GM18526 (cell line): ENCODE results near the gene TIE1.
A peak's percentile ranks its signal among the peaks of the same experiment; 100 is the strongest.

Source experiments
- POLR2A ChIP-seq: IDR thresholded peaks from 3 replicates; pipeline ENCODE4 v1.6.1; 2011; ENCODE audit not compliant: insufficient read length; ENCODE audit errors: extremely low read depth

The TIE1 gene

DNA sequence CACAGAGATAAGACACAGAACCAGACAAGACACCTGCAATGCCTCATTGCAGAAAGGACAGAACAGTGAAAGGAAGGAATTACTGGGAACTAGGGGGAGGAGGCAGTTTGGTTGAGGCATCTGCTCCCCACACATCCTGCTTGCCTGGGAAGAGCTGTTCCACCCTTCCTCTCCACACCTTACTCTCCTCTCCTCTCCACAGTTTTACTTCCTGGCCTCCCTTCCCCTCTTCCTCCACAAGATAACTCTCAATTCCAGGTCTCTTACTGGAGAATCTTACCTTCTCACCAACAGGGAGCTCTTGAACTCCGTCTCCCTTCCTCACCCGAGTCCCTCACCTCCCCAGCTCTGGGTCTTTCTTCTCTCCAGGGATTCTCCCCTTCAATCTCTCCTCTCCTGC lies 64.9 kb downstream of the TIE1 start:
- TF ChIP-seq POLR2A, result no peak

DNA sequence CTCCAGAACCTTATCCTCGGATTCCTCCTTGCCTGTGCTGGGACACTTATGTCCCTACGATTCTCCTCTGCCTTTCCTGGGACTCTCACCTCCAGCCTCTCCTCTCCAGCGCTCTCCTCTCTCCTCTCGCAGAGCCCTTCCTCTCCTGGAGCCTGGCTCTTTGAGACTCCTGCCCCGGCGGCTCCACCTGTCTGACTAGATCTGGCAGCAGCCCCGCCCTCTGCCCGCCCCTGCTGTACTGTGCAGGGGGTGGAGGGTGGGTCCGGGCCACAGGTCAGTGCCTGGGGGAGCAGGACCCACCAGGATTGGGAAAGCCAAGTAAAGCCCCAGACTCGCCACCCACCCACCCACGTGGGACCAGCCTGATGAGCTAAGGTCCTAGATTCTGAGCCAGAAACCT lies 65.4 kb downstream of the TIE1 start:
- no peak for TF ChIP-seq POLR2A

DNA sequence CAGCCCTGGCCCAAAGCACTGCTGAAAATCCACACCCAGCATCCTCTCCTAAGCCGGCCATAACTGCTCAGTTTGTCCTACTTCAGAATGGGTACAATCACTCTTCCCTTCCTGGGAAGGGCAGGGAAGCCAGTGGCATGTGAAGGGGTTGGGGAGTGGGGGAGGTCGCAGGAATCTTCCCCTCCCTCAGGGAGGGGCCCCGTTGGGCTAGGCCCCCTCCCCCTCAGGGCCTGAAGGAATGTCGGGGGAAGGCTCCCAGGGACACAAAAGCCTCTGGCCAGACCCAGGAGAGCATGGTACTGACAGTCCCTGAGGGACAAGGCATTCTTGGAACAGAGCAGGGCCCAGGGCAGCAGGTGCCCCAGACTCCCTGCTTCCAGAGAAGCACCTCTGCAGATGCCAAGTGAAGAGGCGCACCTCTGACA lies 65.8 kb downstream of the TIE1 start:
- TF ChIP-seq POLR2A, result no peak

DNA sequence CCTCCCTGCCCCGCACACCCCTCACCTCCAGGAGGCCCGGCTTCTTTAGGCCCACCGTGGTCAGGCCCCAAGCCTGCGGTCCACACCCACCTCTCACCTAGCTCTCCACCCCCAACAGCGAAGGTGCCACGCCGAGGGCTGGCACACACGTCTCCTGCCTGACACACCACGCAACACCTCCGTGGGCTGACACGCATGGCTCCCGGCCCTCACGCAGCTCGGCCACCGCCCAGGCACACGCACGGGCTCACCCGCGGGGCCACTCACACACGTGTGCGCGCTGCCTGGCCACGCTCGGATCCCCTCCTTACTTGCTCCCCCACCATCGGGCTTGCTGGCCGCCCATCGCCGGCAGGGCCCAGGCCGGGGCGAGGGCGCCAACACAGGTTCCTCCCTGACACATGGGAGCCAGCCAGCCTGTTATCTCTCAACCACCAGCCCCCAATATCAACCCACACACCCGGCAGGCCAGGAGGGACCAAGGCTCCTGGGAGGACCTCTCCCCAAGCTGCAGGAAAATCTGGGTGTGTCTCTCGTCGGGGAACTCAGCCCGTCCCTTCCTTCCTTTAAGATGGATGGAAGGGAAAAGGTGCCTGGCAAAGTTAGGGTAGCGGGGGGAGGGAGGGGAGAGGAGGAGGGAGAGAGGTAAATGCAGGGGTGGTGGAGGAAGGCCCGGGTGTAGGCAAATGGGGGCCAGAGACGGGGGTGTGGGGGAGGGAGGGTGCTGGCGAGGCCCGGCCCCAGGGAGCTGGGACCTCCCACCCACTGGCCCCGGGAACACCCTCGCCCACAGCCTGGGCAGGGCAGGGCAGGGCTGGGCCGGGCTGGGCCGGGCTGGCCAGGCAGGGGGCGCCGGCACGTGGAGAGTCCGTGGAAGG lies 66.5 kb downstream of the TIE1 start:
- TF ChIP-seq POLR2A, result no peak

DNA sequence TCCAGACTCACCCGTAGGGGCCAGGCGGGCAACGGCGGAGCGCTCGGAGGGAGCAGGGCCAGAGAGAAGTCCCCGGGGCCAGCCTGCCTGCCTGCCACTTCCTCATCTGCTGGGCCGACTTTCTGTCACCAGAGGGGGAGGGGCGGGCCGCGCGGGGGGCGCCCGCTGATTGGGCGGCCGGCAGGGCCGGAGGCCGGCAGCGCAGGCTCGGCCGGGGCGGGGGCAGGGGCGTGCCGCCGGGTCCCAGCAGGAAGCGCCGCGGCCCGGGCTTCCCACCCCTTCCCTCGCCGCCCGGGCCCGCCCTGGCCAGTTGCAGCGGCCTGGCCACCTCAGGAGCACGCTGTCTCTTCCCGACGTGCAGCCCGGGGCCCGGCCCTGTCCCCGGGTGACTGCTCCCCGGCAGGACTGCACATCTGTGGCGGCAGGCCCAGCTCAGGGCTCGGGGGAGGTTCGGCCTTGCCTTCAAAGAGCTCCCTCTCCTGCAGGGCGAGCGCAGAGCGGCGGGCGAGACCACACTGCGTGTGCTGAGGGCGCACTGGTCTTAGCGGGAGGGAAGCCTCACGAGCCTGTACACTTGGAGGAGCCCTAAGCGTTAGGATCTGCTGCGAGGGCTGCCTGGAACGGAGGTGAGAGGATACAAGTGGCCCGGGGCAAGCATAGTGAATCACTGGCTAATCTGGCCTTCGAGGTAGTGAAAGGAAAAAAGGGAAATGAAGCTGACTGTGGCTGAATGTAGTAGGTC lies 67.3 kb downstream of the TIE1 start, which contains the start of gene ELOVL1:
TSS of gene ELOVL1 (minus strand) at position 108 of the 742 bp plus-strand sequence. CDS start 2,402 bp downstream, outside the sequence.
- peak; percentile 89 for TF ChIP-seq POLR2A

DNA sequence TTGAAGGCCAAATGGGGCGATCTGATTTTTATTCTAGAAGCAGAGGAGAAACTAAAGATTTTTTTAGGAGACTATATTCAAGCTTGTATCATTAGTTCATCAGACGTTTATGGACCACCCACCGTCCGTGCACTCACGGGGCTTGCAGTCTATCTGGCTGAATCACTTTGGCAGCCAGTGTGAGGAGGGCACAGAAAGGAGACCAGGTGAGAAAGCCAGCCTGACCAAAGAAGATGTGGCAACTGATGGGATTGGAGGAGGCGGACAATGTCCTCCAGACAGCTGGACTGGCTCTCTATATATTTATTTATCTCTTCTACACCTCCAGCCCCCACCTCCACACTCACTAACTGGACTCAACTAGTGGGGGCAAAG lies 67.9 kb downstream of the TIE1 start:
- no peak for TF ChIP-seq POLR2A

DNA sequence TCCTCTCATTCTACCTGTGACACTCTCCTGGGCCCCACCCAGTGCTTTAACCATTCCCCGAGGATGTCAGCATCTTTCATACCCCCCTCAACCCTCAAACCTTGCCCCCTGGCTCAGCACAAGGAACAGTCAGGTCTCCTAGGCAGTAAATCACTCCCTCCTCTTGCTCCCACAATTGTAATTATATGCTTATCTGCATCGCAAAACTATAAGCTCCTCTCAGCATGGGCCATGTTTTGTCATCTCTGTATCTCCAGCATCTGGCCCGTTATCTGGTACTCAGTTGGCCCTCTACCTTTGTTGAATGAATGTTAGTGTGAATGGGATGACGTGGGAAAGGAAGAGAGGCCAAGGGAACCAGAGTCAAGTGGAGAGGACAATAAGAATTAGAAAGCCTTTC lies 69.8 kb downstream of the TIE1 start:
- TF ChIP-seq POLR2A, result no peak

DNA sequence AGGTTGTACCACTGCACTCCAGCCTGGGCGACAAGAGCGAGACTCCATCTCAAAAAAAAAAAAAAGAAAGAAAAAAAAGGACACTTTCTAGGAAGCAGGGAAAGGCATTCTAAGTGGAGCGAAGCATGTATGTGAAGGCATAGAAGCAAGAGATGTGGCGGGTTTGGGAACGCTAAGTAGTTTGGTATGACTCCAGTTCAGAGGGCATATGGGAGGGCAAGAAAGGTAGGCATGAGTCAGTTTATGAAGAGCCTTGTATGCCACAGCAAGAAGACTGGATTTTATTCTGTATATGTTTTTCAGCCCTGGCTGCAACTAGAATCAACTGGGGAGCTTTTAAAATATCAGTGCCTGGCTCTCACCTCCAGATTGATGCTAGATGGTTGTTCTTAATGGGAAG lies 71.4 kb downstream of the TIE1 start:
- TF ChIP-seq POLR2A, result no peak
